ENCODE measurements around the gene FOXRED2.
"Not testable (repeated sequence)": the region's sequence is repeated elsewhere in the genome, so short reads cannot be mapped to it uniquely, and the experiment has no call there.

FOXRED2 gene

GRCh38 chr22:36452250-36452977, 54.4 kb downstream of the FOXRED2 start:
- in situ Hi-C loops (cut with MboI; ENCODE audit: low sequenced_read_pairs): no loop called here

DNA sequence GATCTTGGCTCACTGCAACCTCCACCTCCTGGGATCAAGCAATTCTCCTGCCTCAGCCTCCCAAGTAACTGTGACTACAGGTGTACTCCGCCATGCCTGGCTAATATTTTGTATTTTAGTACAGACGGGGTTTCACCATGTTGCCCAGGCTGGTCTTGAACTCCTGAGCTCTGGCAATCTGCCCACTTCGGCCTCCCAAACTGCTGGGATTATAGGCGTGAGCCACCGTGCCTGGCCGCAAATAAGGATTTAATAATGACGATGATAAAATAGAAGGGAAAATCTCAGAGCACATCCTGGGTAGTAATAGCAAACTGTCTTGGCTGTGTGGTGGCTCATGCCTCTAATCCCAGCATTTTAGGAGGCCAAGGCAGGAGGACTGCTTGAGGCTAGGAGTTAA, 55.9 kb downstream of the FOXRED2 start:
- in situ Hi-C loops (cut with MboI; ENCODE audit: low sequenced_read_pairs): not testable (repeated sequence)

DNA sequence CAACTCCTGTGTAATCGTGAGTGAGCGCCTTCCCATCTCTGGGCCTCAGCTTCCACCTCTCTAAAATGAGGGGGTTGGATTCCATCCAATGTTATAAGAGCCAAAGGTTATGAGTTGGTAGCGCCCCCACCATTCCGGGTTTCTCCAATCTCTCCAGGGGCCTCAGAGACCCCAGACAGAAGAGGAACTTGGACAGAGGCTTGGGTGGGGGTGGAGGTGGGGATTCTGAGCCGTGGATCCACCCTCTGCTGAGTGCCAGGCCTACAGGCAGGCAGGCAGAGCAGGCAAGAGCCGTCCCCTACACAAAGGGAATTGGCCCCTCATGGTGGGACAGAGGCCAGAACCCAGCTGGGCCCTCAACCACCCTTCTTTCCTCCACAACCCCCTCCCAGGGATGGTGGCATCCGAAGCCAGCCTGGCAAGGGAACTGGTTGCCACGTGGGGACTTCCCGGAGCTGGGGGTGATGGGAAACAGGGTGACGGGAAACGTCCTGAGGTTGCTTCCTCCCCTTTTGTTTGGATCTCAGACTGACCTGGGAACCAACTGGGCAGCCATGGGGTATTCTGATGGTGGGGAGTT, 57.2 kb downstream of the FOXRED2 start:
- in situ Hi-C loops (cut with MboI; ENCODE audit: low sequenced_read_pairs): no loop called here

DNA sequence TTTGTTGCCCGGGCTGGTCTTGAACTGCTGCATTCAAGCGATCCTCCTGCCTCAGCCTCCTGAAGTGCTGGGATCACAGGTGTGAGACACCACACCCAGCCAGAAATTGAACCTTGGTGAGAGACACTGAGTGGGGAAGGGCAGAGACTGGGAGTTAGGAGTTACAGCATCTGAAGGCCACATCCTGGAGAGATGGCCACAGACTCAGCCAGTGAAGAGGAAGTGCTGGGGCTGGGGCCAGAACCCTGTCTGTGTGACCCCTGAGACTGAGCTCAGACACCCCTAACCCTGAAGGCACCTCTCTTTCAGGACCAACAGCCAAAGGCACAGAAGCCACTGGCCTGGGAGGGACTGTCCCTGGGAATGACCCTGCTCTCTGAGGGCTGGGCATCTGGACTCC, 59.2 kb downstream of the FOXRED2 start:
- in situ Hi-C loops (cut with MboI; ENCODE audit: low sequenced_read_pairs): no loop called here

- in situ Hi-C loops (cut with MboI; ENCODE audit: low sequenced_read_pairs): no loop called here
Observed at GRCh38 chr22:36445158-36445668, 61.6 kb downstream of the FOXRED2 start.

DNA sequence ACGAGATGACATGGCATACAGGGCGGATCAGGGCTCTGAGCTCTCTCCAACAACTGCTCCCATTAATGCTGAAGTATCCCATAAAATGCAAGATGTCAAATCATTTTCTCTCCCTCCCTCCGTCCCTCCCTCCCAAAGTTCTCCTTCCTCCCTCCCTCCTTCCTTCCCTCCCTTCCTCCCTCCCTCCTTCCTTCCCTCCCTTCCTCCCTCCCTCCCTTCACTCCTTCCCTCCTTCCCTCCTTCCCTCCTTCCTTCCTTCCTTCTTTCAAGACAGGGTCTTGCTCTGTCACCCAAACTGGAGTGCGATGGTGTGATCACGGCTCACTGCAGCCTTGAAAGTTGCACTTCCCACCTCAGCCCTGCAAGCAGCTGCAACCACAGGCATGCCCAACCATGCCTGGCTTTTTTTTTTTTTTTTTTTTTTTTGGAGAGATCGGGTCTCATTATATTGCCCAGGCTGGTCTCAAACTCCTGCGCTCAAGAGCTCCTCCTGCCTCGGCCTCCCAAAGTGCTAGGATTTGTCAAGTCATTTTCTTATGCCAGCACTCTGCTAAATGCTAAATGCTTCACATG, 63.6 kb downstream of the FOXRED2 start:
- in situ Hi-C loops (cut with MboI; ENCODE audit: low sequenced_read_pairs): no loop called here

GRCh38 chr22:36442506-36443197, 64.2 kb downstream of the FOXRED2 start:
- in situ Hi-C loops (cut with MboI; ENCODE audit: low sequenced_read_pairs): no loop called here

- in situ Hi-C loops (cut with MboI; ENCODE audit: low sequenced_read_pairs): no loop called here
Observed at GRCh38 chr22:36440429-36441002, 66.3 kb downstream of the FOXRED2 start.

- in situ Hi-C loops (cut with MboI; ENCODE audit: low sequenced_read_pairs): no loop called here
Observed at GRCh38 chr22:36439481-36440271, 67.2 kb downstream of the FOXRED2 start.
